ENCODE data around the gene NDUFB11.
"Not testable (repeated sequence)": the region's sequence is repeated elsewhere in the genome, so short reads cannot be mapped to it uniquely, and the experiment has no call there.

Gene NDUFB11

DNA sequence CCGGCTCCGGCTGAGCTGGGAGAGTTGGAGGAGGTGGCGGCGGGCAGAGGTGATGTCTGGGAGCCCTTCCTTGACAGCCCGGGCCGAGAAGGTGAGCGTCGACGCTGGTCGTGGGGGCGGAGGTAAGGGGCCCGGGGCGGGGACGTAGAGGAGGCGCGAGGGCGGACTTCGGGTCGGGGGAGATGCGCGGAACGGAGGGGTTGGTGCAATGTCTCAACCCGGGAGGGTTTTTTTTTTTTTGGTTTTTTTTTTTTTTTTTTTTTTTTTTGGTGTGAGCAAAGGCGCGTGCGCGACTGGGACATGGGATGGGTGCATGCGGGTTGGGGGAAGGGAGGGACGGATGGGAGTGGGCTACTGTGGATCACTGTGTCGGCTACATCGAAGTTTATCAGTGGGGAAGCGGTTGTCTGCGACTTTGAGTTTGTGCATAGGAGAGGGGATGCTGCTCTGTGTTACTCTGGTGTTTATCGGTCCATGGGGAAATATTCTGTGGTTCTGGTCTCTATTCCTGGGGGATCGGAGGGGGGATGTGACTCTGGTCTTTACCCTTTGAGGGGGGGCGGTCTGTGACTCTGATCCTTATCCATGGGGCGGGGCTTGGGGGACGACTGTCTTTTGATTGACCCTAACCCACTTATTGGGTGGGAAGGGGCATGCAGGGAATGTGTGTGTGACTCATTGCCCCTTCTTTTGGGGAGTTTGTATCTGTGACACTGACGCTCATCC lies 1.1 kb upstream of the NDUFB11 start:
- no peak for TF ChIP-seq ZFX (IDR thresholded peaks at IDR 0.05)
- TF ChIP-seq, protein P1, sequence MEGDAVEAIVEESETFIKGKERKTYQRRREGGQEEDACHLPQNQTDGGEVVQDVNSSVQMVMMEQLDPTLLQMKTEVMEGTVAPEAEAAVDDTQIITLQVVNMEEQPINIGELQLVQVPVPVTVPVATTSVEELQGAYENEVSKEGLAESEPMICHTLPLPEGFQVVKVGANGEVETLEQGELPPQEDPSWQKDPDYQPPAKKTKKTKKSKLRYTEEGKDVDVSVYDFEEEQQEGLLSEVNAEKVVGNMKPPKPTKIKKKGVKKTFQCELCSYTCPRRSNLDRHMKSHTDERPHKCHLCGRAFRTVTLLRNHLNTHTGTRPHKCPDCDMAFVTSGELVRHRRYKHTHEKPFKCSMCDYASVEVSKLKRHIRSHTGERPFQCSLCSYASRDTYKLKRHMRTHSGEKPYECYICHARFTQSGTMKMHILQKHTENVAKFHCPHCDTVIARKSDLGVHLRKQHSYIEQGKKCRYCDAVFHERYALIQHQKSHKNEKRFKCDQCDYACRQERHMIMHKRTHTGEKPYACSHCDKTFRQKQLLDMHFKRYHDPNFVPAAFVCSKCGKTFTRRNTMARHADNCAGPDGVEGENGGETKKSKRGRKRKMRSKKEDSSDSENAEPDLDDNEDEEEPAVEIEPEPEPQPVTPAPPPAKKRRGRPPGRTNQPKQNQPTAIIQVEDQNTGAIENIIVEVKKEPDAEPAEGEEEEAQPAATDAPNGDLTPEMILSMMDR (conservative IDR thresholded peaks at IDR 0.05), result no peak
- peak overlapping the region; percentile 92 for H3K27ac ChIP-seq

DNA sequence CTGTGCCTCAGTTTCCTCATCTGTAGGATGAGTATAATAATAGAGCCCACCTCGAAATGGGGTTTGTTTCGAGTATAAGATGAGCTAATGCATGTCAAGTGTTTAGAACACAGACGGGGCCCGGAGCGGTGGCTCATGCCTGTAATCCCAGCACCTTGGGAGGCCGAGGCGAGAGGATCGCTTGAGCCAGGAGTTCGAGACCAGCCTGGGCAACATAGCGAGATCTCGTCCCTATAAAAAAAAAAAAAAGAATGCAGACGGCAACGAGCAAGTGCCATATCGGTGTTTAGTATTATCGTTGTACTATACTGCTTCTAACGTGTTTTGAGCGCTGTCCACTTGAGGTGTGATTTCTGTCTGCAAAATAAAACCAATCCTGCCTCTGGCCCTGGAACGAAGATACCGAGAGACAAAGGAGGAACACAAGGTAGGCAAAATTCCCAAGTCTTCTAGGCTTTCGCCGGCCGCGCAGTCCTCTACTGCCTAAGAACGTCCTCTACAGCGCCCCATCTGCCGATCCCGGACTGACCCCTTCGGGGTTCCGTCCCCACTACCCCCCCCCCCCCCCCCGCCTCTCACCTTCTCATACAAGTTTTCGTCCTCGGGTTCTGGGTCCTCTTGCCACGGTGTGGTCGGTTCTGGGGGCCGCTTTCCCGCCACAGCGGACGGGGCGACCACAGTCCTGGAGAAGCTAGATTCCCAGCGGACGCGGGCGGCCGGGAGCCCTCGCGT lies 442 bp downstream of the NDUFB11 start:
- H3K27ac ChIP-seq, result peak overlapping the region; percentile 92
- TF ChIP-seq, protein P1 (conservative IDR thresholded peaks at IDR 0.05), result no peak
- no peak for TF ChIP-seq ZFX (IDR thresholded peaks at IDR 0.05)

DNA sequence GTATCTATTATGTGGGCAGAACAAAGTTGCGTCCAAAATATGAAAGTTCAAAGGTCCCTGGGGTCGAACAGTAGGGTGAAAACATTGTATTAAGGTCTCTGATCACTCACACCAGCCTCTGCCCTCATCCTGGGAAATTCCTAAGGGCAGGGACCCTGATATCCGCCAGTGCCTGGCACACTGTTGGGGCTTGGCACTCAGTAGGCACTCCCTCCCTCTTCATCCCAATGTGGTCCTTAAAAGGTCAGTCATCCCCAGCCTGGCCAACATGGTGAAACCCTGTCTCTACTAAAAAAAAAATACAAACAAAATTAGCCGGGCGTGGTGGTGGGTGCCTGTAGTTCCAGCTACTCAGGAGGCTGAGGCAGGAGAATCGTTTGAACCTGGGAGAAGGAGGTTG lies 6.3 kb downstream of the NDUFB11 start:
- TF ChIP-seq, protein P1 (conservative IDR thresholded peaks at IDR 0.05), result no peak
- TF ChIP-seq ZFX (IDR thresholded peaks at IDR 0.05), result no peak
- no peak overlapping the region for H3K27ac ChIP-seq

DNA sequence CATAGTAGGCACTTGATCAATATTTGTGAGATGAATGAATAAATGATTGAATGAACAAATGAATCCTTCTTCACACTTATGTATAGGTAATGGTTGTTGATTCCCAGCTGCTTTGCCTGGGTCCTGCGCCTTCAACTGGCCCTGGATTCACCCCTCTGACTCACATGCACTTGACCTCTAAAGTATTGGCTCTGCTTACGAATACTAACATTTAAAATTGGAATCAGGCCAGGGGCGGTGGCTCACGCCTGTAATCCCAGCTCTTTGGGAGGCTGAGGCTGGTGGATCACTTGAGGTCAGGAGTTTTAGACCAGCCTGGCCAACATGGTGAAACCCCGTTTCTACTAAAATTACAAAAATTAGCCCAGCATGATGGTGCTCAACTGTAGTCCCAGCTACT lies 8.9 kb downstream of the NDUFB11 start:
- H3K27ac ChIP-seq, result not testable (repeated sequence)

DNA sequence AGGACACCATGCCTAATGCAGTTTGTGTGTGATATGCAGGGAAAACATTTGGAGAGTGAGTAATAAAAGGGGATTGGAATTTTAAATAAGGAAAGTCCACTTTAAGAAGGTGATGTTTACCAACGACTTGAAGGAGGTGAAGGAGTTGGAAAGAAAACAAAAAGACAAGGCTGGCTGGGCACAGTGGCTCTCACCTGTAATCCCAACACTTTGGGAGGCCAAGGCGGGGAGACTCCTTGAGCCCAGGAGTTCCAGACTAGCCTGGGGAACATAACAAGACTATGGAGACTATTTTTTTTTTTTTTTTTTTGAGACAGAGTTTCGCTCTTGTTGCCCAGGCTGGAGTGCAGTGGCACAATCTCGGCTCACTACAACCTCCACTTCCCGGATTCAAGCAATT lies 11.0 kb downstream of the NDUFB11 start:
- no peak for TF ChIP-seq ZFX (IDR thresholded peaks at IDR 0.05)
- TF ChIP-seq, protein P1 (conservative IDR thresholded peaks at IDR 0.05), result no peak
- no peak overlapping the region for H3K27ac ChIP-seq

DNA sequence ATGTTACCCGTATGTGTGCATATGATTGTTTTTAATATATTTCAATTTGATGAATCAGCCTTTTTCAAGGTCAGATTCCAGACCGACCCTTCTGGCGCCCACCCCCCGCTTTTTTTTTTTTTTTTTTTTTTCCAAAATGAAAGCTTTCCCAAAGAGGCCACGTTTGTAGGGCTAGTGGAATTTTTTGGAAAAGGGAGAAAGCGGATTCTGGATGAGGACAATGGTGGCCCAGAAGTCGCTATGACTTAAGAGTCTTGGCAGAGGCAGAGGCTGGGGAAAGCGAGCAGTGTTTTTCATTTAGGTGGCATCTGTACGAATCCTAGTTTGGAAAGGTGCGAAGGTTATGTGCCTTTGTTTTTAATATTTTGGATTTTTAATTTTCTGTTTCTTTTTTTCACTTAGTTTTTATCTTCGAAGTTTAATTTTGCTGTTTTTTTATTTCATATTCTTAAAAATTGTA lies 14.6 kb downstream of the NDUFB11 start:
- H3K27ac ChIP-seq, result peak overlapping the region; percentile 59
- TF ChIP-seq, protein P1 (conservative IDR thresholded peaks at IDR 0.05), result no peak
- no peak for TF ChIP-seq ZFX (IDR thresholded peaks at IDR 0.05)

DNA sequence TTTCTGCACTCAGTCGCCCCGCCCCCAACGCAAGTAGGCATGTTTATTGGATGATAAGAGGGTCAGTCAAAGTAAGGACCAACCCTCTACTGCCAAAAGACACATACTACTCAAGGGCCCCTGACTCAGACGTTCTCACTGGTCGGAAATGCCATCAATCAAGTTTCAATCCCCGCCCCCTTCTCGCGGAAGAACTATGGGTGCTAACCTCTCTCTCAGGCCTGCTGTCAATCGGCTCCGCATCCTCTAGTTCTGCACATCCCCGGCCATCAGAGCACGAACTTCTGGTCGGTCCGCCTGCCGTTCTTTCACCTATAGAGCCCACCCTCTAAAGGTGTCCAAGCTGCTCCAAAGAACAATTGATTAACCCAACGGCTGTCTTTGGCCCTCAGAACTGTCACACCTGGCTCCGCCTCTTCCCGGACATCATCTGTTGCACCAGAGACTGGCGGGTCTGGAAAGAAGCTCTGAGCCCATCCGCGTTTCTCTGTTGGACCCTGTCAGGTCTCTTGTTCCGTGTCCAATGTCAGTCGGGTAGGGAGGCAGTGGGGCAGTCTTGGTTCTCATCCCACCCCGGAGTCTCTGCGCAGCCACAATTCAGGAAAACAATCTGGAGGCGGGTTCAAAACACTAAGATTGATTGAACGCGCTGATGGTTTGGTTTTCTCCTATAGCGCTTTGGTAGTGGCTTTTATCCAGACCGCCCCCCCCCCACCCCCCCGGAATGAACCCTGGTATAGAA lies 15.2 kb downstream of the NDUFB11 start:
- peak overlapping the region; percentile 59 for H3K27ac ChIP-seq
- TF ChIP-seq, protein P1 (conservative IDR thresholded peaks at IDR 0.05), result no peak
- 0 out of 2 replicates have a peak, but pooled peaks have one; percentile 17 for TF ChIP-seq ZFX (IDR thresholded peaks at IDR 0.05)

DNA sequence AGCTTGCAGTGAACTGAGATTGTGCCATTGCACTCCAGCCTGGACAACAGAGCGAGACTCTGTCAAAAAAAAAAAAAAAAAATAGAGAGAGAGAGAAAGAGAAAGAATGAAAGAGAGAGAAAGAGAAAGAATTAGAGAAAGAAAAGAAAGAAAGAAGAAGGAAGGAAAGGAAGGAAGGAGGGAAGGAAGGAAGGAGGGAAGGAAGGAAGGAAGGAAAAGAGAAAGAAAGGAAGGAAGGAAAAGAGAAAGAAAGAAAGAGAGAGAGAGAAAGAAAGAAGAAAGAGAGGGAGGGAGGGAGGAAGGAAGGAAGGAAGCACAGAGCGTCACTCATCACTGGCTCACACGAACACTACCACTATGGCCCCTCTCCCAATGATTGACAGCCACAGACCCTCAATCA lies 20.0 kb downstream of the NDUFB11 start:
- H3K27ac ChIP-seq, result not testable (repeated sequence)

DNA sequence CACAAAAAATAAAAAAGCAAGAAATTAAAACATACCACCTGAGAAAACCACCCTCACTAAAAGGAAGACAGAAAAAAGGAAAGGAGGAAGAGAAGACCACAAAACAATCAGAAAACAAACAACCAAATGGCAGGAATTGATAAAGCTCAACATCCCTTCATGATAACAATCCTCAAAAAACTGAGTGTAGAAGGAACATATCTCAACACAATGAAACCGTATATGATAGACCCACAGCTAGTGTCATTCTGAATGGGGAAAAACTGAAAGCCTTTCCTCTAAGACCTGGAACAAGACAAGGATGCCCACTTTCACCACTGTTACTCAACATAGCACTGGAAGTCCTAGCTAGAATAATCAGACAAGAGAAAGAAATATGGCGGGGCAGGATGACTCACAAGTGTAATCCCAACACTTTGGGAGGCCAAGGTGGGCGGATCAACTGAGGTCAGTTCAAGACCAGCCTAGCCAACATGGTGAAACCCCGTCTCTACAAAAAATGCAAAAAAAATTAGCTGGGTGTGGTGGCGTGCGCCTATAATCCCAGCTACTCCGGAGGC lies 27.9 kb downstream of the NDUFB11 start:
- not testable (repeated sequence) for H3K27ac ChIP-seq

Data from C4-2B (cell line).